ENCODE data around the gene PKMYT1. TPM values are rescaled to one million over a fixed set of nuclear protein-coding genes. Genes with fewer than 3 reads are reported as not detected.

PKMYT1 gene
- polyA plus RNA-seq, 2 donors, result 20.7 to 22.3 TPM

- peak overlapping the region in 1 of 2 donors; percentile 14 for H3K27ac ChIP-seq (ENCODE audit: low read depth in 2 of 2, low read length in 1 of 2)
- no peak overlapping the region for H3K4me3 ChIP-seq (ENCODE audit: low read depth in 1 of 2, low read length in 2 of 2)
- H3K9me3 ChIP-seq (ENCODE audit: control insufficient read depth in 2 of 2, insufficient read depth in 1 of 2, low read depth in 1 of 2, low read length in 1 of 2), result peaks cover 0 to 2% of the 10 kb centered on the region in 2 donors
- peaks cover 10 to 41% of the 10 kb centered on the region in 2 donors for H3K4me1 ChIP-seq (ENCODE audit: control insufficient read depth in 2 of 2, insufficient read depth in 2 of 2, low read length in 1 of 2)
- WGBS, 2 donors, result 88 to 89% methylated on average over 17 to 18 of the region's 18 CpGs
- no peaks in the 10 kb centered on the region for H3K27me3 ChIP-seq (ENCODE audit: control insufficient read depth in 1 of 2, insufficient read depth in 2 of 2, low read length in 2 of 2)
- peaks cover 5 to 28% of the 10 kb centered on the region in 2 donors for H3K36me3 ChIP-seq (ENCODE audit: control insufficient read depth in 2 of 2, insufficient read depth in 2 of 2, low read length in 1 of 2)
These were observed 45.1 kb upstream of the PKMYT1 start for GRCh38 chr16:3025032-3026002.

GRCh38 chr16:3023669-3024478 lies 43.6 kb upstream of the PKMYT1 start, which contains the start of the genes HCFC1R1 and THOC6:
Gene HCFC1R1, minus strand, starts transcription at chr16:3023942. Its CDS starts 1 bp downstream, at chr16:3023941.
Gene THOC6, plus strand, starts transcription at chr16:3024035. Its CDS starts 292 bp downstream, at chr16:3024327.
- H3K27me3 ChIP-seq (ENCODE audit: control insufficient read depth in 1 of 2, insufficient read depth in 2 of 2, low read length in 2 of 2), result no peaks in the 10 kb centered on the region
- 1% methylated on average over 68 to 69 of the region's 69 CpGs for WGBS, 2 donors
- no peaks in the 10 kb centered on the region for H3K9me3 ChIP-seq (ENCODE audit: control insufficient read depth in 2 of 2, insufficient read depth in 1 of 2, low read depth in 1 of 2, low read length in 1 of 2)
- H3K27ac ChIP-seq (ENCODE audit: low read depth in 2 of 2, low read length in 1 of 2), result peak within 1 kb of the TSS; percentile 96 to 98
- peaks cover 10 to 35% of the 10 kb centered on the region in 2 donors for H3K4me1 ChIP-seq (ENCODE audit: control insufficient read depth in 2 of 2, insufficient read depth in 2 of 2, low read length in 1 of 2)
- peak within 1 kb of the TSS; percentile 54 to 69 for H3K4me3 ChIP-seq (ENCODE audit: low read depth in 1 of 2, low read length in 2 of 2)
- H3K36me3 ChIP-seq (ENCODE audit: control insufficient read depth in 2 of 2, insufficient read depth in 2 of 2, low read length in 1 of 2), result peaks cover 5 to 22% of the 10 kb centered on the region in 2 donors

- H3K27me3 ChIP-seq (ENCODE audit: control insufficient read depth in 1 of 2, insufficient read depth in 2 of 2, low read length in 2 of 2), result no peaks in the 10 kb centered on the region
- WGBS, 2 donors, result 8 to 31% methylated on average over 3 to 6 of the region's 6 CpGs
- H3K9me3 ChIP-seq (ENCODE audit: control insufficient read depth in 2 of 2, insufficient read depth in 1 of 2, low read depth in 1 of 2, low read length in 1 of 2), result no peaks in the 10 kb centered on the region
- H3K27ac ChIP-seq (ENCODE audit: low read depth in 2 of 2, low read length in 1 of 2), result peak overlapping the region; percentile 96 to 98
- peaks cover 10 to 30% of the 10 kb centered on the region in 2 donors for H3K4me1 ChIP-seq (ENCODE audit: control insufficient read depth in 2 of 2, insufficient read depth in 2 of 2, low read length in 1 of 2)
- peaks cover 5 to 20% of the 10 kb centered on the region in 2 donors for H3K36me3 ChIP-seq (ENCODE audit: control insufficient read depth in 2 of 2, insufficient read depth in 2 of 2, low read length in 1 of 2)
- peak overlapping the region; percentile 54 to 69 for H3K4me3 ChIP-seq (ENCODE audit: low read depth in 1 of 2, low read length in 2 of 2)
These were observed 43.1 kb upstream of the PKMYT1 start for GRCh38 chr16:3023415-3023668.

- Histone ChIP-seq H3K9me3 (ENCODE audit: control insufficient read depth in 2 of 2, insufficient read depth in 1 of 2, low read depth in 1 of 2, low read length in 1 of 2) (no peaks in the 10 kb centered on the region), H3K36me3 (ENCODE audit: control insufficient read depth in 2 of 2, insufficient read depth in 2 of 2, low read length in 1 of 2) (peaks cover 5 to 20% of the 10 kb centered on the region in 2 donors), H3K4me1 (ENCODE audit: control insufficient read depth in 2 of 2, insufficient read depth in 2 of 2, low read length in 1 of 2) (peaks cover 8 to 32% of the 10 kb centered on the region in 2 donors), H3K27me3 (ENCODE audit: control insufficient read depth in 1 of 2, insufficient read depth in 2 of 2, low read length in 2 of 2) (no peaks in the 10 kb centered on the region), H3K4me3 (ENCODE audit: low read depth in 1 of 2, low read length in 2 of 2) (peak overlapping the region; percentile 6 to 54), H3K27ac (ENCODE audit: low read depth in 2 of 2, low read length in 1 of 2) (peak overlapping the region; percentile 96 to 98)
- 18 to 30% methylated on average over 8 of the region's 8 CpGs for WGBS, 2 donors
These were observed 42.6 kb upstream of the PKMYT1 start for GRCh38 chr16:3022684-3023414.

GRCh38 chr16:3022208-3022683 lies 42.0 kb upstream of the PKMYT1 start:
- no peaks in the 10 kb centered on the region for H3K9me3 ChIP-seq (ENCODE audit: control insufficient read depth in 2 of 2, insufficient read depth in 1 of 2, low read depth in 1 of 2, low read length in 1 of 2)
- H3K36me3 ChIP-seq (ENCODE audit: control insufficient read depth in 2 of 2, insufficient read depth in 2 of 2, low read length in 1 of 2), result peaks cover 5 to 18% of the 10 kb centered on the region in 2 donors
- peak overlapping the region; percentile 96 to 98 for H3K27ac ChIP-seq (ENCODE audit: low read depth in 2 of 2, low read length in 1 of 2)
- peaks cover 7 to 32% of the 10 kb centered on the region in 2 donors for H3K4me1 ChIP-seq (ENCODE audit: control insufficient read depth in 2 of 2, insufficient read depth in 2 of 2, low read length in 1 of 2)
- WGBS, 2 donors, result 5 to 21% methylated on average over 7 to 8 of the region's 8 CpGs
- H3K27me3 ChIP-seq (ENCODE audit: control insufficient read depth in 1 of 2, insufficient read depth in 2 of 2, low read length in 2 of 2), result no peaks in the 10 kb centered on the region
- H3K4me3 ChIP-seq (ENCODE audit: low read depth in 1 of 2, low read length in 2 of 2), result peak overlapping the region in 1 of 2 donors; percentile 69

- 7 to 14% methylated on average over 21 to 25 of the region's 25 CpGs for WGBS, 2 donors
- peaks cover 7 to 32% of the 10 kb centered on the region in 2 donors for H3K4me1 ChIP-seq (ENCODE audit: control insufficient read depth in 2 of 2, insufficient read depth in 2 of 2, low read length in 1 of 2)
- H3K27ac ChIP-seq (ENCODE audit: low read depth in 2 of 2, low read length in 1 of 2), result peak overlapping the region; percentile 96 to 98
- peak overlapping the region; percentile 67 to 69 for H3K4me3 ChIP-seq (ENCODE audit: low read depth in 1 of 2, low read length in 2 of 2)
- H3K27me3 ChIP-seq (ENCODE audit: control insufficient read depth in 1 of 2, insufficient read depth in 2 of 2, low read length in 2 of 2), result no peaks in the 10 kb centered on the region
- no peaks in the 10 kb centered on the region for H3K9me3 ChIP-seq (ENCODE audit: control insufficient read depth in 2 of 2, insufficient read depth in 1 of 2, low read depth in 1 of 2, low read length in 1 of 2)
- peaks cover 5 to 12% of the 10 kb centered on the region in 2 donors for H3K36me3 ChIP-seq (ENCODE audit: control insufficient read depth in 2 of 2, insufficient read depth in 2 of 2, low read length in 1 of 2)
These were observed 41.4 kb upstream of the PKMYT1 start for GRCh38 chr16:3021449-3022207.

- Histone ChIP-seq H3K9me3 (ENCODE audit: control insufficient read depth in 2 of 2, insufficient read depth in 1 of 2, low read depth in 1 of 2, low read length in 1 of 2) (no peaks in the 10 kb centered on the region), H3K27ac (ENCODE audit: low read depth in 2 of 2, low read length in 1 of 2) (peak overlapping the region; percentile 96 to 98), H3K36me3 (ENCODE audit: control insufficient read depth in 2 of 2, insufficient read depth in 2 of 2, low read length in 1 of 2) (peaks cover 0 to 4% of the 10 kb centered on the region in 2 donors), H3K4me3 (ENCODE audit: low read depth in 1 of 2, low read length in 2 of 2) (peak overlapping the region; percentile 67 to 69), H3K27me3 (ENCODE audit: control insufficient read depth in 1 of 2, insufficient read depth in 2 of 2, low read length in 2 of 2) (no peaks in the 10 kb centered on the region), H3K4me1 (ENCODE audit: control insufficient read depth in 2 of 2, insufficient read depth in 2 of 2, low read length in 1 of 2) (peaks cover 7 to 32% of the 10 kb centered on the region in 2 donors)
- WGBS, 2 donors, result 1% methylated on average over 55 to 57 of the region's 57 CpGs
These were observed 40.6 kb upstream of the PKMYT1 start for GRCh38 chr16:3020604-3021448.

- 0 to 1% methylated on average over 41 to 49 of the region's 49 CpGs for WGBS, 2 donors
- Histone ChIP-seq H3K27ac (ENCODE audit: low read depth in 2 of 2, low read length in 1 of 2) (peak within 1 kb of the TSS; percentile 96 to 98), H3K27me3 (ENCODE audit: control insufficient read depth in 1 of 2, insufficient read depth in 2 of 2, low read length in 2 of 2) (no peaks in the 10 kb centered on the region), H3K36me3 (ENCODE audit: control insufficient read depth in 2 of 2, insufficient read depth in 2 of 2, low read length in 1 of 2) (no peaks in the 10 kb centered on the region), H3K9me3 (ENCODE audit: control insufficient read depth in 2 of 2, insufficient read depth in 1 of 2, low read depth in 1 of 2, low read length in 1 of 2) (no peaks in the 10 kb centered on the region), H3K4me1 (ENCODE audit: control insufficient read depth in 2 of 2, insufficient read depth in 2 of 2, low read length in 1 of 2) (peaks cover 7 to 32% of the 10 kb centered on the region in 2 donors), H3K4me3 (ENCODE audit: low read depth in 1 of 2, low read length in 2 of 2) (peak within 1 kb of the TSS; percentile 67 to 69)
These were observed 40.0 kb upstream of the PKMYT1 start, which contains the start of gene TNFRSF12A for GRCh38 chr16:3020247-3020603. Gene TNFRSF12A, plus strand, starts transcription at chr16:3020368. Its CDS starts 30 bp downstream, at chr16:3020398.
